Measurements from ENCODE around the gene TREML4.

- TF ChIP-seq POLR2A (IDR thresholded peaks at IDR 0.05): no peak
- no peak for TF ChIP-seq POLR2AphosphoS5 (IDR thresholded peaks at IDR 0.05)
Measured at GRCh38 chr6:41228616-41229015, 467 bp downstream of the TREML4 start.
